ENCODE data around the gene KCNG4.
A peak's percentile ranks its signal among the peaks of the same experiment; 100 is the strongest.

Gene KCNG4, protein sequence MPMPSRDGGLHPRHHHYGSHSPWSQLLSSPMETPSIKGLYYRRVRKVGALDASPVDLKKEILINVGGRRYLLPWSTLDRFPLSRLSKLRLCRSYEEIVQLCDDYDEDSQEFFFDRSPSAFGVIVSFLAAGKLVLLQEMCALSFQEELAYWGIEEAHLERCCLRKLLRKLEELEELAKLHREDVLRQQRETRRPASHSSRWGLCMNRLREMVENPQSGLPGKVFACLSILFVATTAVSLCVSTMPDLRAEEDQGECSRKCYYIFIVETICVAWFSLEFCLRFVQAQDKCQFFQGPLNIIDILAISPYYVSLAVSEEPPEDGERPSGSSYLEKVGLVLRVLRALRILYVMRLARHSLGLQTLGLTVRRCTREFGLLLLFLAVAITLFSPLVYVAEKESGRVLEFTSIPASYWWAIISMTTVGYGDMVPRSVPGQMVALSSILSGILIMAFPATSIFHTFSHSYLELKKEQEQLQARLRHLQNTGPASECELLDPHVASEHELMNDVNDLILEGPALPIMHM

DNA sequence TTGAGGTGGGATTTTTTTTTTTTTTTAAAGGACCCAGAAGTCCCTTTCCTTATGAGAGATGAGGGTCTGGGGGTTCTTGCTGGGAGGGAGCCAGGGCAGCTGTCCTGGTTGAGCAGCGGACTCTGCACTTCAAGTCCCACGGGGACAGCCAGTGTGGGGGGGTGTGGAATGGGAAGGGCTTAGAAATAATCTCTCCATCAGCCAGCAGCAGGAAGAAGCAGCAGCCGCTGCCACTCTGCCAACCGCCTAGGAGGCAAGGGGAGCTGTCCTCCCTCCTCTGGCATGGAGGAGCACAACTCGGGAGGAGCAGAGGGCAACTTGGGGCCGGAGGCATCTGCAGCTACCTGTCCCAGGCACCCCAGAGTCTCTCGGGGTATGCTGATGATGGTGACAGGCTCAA lies at the start of gene KCNG4:
Gene KCNG4, minus strand, starts transcription at position 104 of the 400 bp plus-strand sequence. CDS start 2,527 bp downstream, outside the sequence.
- DNase-seq, result no peak

DNA sequence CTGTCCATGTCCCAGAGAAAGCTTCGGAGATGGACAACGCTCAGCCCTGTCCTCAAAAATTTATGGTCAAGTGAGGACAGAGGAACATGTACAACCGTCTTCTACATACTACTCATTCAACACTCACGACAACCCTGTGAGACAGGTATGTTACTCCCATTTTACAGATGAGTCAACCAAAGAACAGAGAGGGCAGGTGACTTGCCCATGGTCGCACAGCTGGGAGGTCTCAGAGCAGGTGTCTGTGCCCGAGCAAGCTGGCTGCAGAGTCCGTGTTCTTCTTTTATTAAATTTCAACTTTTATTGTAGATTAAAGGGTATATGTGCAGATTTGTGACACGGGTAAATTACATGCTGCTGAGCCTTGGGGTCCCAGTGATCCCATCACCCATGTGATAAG lies 49.1 kb upstream of the KCNG4 start:
- no peak for DNase-seq

DNA sequence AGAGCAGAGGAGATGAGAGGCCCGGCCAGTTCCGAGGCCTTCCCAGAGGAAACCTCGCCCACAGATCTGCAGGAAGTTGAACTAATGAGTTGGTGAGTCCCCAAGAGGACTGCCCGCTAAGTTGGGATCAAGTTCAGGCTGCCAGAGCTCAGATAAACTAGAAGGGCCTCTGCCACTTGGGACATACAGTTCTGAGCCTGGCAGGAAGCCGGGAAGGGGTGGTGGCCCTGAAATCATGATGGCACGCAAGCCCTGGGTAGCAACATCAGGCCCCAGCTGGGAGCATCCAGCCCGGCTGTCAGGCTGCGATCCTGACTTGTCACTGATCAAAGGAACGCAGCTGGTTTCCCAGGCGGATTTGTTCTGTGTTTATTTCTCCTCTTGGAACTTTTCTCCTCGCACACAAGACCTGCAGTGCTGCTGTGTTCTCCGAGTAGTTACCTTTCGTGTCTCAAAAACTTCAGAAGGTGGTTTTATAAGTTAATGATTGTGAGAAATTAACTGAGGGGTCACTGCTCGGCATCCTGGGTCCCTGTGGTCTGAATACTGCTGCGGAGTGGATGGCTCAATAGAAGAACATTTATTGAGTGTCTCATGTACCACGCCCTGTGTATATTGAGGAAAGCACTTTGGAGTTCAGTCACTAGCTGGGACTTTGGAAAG lies 46.9 kb upstream of the KCNG4 start:
- no peak for DNase-seq

DNA sequence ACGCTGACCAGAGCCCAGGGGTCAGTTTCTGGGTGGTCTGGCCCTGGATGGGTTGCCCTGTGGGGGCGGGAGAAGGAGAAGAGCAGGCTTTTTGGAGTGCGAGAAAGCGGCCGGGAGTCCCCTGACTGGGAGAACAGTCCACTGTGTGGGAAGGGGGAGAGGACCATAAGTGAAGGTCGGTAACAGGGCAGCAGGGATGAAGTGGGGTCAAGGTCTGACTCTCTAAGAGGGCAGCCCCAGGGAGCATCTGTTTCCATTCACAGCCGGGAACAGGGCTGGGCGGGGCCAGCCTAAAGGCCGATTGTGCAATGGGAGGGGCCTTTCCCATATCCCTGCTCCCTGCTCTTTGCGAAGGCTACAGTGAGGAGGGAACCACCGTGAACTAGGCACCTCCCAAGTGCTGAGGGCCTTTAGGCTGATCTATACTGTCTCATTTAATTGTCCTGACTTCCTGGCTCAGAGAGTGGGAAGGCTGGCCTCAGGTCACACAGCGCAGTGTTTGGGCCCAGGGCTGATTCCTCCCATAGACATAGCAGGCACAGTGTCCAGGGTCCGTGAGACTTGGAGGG lies 44.4 kb upstream of the KCNG4 start:
- DNase-seq, result no peak

DNA sequence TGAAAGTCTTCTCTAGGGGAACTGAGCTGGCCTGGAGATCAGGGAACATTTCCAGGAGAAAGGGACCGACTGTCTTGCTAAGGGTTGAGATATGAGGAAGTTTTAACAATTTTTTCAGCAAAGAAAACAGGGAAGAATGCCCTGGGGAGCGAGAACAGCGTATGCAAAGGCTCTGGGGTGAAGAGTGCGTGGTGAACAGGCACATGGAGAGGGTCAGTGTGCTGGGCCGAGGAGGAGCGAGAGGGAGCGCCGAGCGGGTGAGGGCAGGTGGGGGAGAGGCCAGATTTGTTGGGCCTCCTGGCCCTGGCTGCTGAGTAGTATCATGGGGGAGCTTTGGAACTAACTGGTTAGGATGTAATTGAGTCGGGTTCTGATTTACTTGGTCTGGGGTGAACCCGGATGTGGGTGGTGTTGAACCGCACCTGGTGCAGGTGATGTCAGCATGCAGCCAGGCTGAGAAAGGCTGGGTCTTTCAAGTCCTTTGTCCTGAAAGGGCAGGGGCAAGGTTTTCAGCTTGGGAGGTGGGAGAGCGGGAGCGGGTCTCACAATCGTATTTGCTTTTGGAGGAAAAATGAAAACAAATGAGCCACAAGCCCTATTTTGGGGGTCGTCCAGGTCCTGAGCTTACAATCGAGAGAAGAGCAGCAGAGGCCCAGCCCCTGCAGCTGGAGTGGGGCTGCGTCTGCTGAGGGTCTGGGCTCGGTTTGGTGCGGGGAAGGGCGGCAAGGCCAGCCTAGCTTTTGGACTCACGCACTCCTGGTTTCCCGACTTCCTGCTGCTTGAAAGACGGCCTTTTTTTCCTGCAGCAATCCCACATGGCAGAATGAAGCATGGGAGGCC lies 43.7 kb upstream of the KCNG4 start:
- DNase-seq, result no peak

DNA sequence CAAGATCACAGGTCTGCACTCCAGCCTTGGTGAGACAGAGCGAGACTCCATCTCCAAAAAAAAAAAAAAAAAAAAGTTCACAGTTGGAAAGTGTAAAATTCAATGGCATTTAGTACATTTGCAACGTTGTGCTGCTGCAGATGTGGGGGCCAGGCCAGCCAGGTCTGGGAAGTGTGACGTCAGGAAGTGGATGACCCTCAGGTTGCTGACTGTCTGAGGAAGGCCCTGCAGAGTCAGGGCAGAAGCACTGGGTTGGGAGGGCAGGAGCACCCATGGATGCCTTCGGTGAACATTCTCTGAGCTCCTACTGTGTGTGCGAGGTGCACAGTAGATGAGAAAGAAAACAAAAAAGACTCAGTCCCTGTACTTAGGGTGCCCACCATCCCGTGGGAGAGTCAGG lies 42.7 kb upstream of the KCNG4 start:
- DNase-seq, result no peak

DNA sequence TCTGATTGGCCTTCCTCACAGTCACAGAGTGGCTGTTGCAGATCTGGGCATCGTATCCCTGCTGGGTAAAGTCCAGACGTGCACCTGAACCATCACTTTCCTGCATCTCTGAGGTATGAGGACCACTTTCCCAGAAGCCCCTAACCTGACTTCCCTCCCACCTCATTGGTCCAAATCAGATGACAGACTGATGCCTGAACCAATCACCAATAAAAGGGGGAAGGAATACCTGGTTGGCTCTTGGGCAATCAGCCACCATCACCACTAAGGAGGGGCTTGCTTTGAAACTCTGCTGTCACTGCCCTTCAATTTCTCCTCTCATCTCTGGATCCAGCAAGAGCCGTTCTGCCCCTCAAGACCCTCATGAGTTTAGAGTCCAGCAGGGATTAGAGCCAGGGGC lies 41.3 kb upstream of the KCNG4 start:
- DNase-seq, result no peak

DNA sequence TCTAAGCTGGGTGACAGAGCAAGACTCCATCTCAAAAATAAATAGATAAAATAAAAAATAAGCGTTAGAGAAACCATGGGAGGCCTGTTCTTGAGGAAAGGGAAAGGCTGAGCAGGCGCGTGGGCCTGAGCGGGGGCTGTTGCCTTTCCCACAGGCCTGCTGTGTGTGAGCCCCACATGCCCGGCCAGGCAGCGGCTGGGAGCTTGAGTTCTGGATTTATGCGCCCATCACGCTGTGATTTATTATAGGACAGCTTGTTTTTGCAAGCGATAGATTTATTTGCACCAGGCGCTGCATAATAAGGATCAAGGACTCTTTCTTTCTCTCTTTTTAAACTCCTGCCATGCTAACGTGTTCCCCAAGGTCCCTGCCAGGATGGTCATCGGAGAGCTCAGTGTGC lies 40.1 kb upstream of the KCNG4 start:
- DNase-seq, result no peak

DNA sequence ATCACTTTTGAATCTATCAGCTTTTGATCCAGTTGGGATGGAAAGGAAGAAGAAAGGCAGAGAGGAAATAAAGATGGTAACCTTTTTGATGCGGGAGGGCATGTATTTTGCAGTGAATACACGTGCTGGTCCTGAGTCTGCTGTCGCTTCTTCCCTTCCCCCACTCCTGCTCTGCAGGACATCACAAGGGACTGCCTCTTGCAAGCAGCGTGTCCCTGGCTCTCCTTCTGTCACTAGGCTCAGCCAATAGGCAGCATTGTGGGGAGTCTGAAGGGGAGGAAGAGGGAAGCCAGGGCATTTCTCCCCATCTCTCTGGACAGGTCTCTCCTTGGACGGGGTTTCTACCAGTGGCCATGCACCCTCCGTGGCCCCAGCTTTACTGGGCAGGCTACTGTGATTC lies 39.2 kb upstream of the KCNG4 start:
- DNase-seq, result no peak

DNA sequence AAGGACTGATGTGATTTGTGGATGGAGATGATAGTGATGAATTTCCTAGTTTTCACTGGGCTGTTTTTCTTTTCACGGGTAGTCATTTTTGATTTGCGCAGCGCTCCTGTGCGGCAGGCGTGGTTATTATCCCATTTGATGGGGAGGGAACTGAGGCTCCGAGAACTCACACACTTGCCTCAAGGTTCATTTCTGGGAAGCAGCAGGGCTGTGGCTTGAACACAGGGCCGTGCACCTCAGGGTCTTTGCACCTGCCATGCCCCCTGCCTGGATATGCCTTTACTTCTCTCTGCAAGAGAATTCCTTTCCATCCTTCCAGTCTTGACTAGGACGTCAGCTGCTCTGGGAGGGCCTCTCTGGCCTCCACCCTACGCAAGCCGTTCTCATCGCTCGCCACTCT lies 38.5 kb upstream of the KCNG4 start:
- DNase-seq, result no peak

DNA sequence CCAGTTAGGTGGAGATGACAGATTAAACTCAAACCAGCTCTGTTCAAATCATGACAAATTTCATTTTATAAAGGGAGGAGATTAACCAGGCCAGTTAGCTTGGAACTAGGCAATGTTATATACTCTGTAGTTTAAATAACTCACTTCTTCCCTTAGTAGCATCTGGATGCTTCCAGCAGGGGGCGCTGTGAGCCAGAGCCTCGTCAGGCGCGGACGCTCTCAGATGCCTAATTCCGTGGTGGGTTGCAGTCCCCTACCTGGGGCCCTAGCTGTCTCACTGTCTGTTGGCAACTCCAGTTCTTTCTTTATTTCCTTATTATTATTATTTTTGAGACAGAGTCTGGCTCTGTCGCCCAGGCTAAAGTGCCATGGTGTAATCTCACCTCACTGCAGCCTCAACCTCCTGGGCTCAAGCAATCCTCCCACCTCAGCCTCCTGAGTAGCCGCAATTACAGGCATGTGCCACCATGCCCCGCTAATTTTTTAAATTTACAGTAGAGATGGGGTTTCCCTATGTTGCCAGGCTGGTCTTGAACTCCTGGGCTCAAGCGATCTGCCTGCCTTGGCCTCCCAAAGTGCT lies 37.5 kb upstream of the KCNG4 start:
- DNase-seq, result peak; percentile 75

DNA sequence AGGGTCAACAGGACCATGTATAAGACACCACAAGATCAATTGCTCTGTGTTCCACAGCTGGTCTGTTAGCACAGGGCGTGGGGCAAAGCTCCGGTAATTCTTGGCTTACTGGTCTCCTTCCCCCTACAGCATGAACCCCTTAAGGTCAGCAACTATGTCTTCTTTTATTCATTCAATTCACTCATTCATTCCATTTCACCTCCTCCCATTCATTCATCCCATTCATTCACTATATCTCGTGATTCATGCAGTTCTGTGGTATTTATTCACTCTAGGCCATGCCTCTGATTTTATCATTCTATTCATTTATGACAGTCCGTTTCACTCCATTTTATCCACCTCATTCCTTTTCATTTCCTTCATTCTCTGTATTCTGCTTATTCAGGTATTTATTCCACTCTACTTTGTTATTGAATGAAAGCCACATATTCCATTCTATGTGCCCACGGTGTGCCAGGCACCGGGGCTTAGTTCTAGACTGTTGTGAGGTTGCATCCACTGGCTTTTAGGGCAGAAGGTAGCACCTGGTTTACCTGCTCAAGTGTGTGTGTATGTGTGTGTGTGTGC lies 35.9 kb upstream of the KCNG4 start:
- DNase-seq, result no peak

DNA sequence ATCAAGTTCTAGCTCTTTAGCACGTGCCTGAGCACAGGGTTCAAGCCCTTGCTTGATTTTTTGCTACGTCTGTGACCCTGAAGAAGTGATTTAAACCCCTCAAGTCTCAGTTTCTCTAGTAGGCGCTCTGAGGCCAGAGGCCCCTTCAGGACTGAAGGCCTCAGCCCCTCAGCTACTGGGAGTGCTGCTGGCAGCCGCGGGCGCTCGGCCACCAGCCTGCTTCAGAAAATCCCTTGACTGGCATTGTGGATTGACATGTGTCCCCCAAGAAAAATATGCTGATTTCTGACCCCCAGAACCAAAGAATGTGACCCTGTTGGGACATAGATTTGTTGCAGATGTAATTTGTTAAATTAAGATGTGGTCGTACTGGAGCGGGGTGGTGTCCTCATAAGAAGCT lies 34.7 kb upstream of the KCNG4 start:
- DNase-seq, result no peak

DNA sequence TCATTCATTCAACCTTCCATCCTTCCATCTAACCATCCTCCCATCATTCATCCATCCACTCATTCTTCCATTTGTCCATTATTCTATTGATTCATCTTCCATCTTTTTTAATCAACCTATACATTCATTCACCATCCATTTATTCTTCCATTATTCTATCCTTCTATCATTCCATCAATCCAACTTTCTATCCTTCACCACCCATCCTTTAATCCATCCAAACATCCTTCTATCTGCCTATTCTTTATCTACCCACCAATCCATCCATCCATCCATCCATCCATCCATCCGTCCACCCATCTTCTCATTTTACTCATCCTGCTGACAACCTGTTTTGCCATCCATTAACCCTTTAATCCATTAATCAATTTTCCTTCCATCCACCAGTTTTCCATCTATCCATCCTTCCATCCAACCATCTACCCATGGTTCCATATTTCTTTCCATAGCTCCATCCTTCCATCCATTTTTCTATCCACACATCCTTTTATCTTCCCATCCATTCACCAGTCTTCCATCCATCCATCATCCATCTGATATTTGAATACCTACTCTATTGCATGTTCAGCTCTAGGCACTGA lies 33.0 kb upstream of the KCNG4 start:
- no peak for DNase-seq

DNA sequence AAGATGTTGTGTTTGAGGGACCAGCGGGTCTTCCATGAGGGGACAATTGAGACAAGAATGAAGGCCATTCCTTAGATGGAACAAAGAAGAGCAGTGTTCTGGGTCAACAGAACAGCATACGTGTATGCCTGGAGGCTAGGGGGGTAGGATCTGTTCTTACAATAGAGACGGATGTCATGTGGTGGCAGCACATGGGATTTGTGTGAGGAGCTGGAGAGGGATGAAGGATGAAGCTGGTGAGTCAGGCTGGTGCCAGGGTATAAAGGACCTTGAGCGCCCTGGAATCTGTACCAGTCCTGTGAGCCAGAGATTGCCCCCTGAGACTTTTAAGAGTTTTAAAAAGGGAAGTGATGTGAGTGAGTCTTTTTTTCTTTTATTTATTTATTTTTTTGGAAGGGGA lies 32.1 kb upstream of the KCNG4 start:
- DNase-seq, result no peak

DNA sequence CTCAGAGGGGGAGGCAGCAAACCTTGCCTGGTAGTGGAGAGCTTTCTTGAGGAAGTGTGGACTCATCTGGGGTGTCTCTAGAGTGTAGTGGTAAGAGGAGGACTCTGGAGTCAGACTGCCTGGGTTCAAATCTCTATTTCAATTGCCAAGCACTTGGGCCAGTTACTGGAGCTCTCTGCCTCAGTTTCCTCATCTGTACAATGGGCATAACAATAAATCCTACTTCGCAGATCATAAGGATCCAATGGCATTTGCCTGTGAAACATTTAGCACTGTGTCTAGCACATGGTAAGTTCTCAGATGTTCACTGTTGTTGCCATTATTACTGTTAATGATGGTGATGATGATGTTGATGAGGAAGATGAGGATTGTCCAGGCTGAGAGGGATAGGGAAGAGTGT lies 31.2 kb upstream of the KCNG4 start:
- no peak for DNase-seq

DNA sequence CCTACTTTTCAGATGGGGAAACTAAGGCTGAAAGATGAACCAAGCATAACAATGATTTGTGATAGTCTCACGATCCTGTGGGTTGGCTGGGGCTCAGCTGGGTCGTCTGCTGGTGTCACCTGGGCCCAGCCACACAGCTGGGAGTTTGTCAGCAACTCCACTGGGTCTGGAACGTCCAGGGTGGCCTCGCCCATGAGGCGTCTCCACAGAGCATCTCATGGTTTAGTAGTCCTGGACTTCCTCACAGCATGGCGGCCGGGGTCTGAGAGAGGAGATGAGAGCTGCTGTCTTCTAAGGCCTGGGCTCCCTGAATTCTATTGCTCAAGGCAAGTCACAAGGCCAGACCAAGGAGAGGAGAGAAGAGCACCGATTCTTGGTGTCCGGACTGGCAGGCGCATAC lies 30.7 kb upstream of the KCNG4 start:
- no peak for DNase-seq

DNA sequence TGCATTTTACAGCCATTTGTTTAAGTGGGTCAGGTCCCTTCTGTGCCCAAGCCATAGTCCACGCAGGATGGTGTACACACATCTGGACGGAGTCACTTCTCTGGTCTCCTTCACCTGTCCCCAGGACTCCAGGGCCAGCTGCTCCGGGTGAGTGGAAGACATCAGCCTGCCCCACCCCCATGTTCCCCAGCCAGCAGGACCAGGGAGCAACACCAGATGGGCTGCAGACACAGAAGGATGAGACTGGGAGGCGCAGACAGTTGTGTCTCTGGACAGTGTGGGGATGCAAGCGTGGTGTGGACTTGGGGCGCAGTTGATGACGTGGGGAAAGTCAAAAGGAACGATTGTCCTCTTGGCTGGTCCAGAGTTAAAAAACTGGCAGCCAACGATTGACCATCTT lies 30.3 kb upstream of the KCNG4 start:
- DNase-seq, result no peak

DNA sequence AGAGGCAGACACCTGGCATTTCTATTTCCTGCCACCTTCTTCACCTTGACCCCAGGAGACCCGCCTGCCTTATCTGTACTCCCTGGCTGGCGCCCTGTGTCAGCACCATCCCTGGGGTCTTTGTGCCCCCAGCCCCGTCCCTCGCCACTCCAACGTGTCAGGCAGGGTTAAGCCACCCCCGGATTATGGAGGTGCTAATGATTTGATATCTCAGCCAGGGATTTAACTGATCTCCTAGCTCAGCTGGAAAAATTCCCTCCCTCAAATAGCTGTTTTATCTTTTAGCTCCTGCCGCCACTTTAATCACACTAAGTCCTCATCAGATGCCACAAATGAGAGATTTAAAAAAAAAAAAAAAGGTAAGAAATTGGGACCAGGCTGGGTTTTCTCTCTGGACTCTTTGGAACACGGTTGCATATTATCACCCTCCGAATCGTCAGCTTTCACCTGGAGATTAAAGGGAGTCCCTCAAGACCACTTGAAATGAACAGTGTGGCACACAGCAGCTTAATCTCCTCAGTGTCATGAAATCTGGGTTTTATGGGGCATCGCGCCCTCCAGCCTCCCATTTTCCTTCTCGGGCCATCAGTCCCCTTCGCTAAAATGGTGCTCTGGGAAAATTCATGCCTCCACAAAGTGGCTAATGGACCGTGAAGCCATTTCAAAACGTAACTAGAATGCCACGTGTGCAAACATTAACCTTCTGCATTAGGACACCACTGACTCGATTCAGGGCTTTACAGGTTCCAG lies 28.7 kb upstream of the KCNG4 start:
- DNase-seq, result no peak

DNA sequence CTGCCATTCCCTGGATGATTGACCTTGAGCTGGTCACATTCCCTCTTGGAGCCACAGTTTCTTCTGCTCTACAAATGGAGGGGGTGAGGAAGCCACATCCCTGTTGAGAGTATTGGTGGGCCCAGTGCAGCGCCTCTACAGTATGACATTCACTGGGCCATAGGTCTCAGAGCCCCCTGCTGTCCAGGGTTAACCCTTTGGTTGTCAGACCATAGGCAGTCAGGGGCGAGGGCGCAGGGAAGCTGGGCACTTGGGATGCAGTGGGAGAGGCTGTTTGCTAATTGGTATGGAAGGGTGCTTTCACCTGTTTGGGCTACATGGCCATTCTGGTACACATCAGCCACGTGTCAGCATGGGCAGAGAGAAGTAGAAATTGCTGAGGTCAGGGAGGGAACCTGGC lies 27.6 kb upstream of the KCNG4 start:
- DNase-seq, result no peak

DNA sequence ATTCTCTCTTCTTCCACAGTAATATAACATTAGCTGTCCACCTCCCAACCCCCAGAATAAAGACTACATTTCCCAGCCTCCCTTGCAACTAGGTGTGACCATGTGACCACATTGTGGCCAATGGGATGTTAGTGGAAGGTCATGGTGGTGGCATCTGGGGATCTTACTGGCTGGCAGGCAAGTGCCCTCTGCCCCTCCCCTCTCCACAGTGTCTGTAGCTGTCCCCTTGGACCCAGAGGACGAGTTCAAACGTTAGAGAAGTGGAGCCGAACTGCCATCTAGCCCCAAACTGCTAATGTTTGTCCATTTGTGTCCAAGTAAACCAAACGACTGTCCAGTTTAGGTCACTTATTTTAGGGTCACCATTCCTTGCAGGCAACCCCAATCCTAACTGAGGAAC lies 26.6 kb upstream of the KCNG4 start:
- peak; percentile 59 for DNase-seq

Data from activated CD4-positive, alpha-beta T cell treated with anti-CD3 and anti-CD28 coated beads, Interleukin-2, Interleukin-6, amounts not matched to agents 100 ng/mL and 50 ng/mL, durations not matched to agents 16 hours and 8 hours (primary cell).